Thoracic aorta (tissue), 2 donors: ENCODE measurements around the gene SERP2. TPM values are rescaled to one million over a fixed set of nuclear protein-coding genes. Genes with fewer than 3 reads are reported as not detected.

Source experiments
- ATAC-seq: fragments of 150-250 bp; one replicate; pipeline ENCODE4 v1.8.0; 2017; ENCODE audit warnings: low read depth; ENCODE audit not compliant: insufficient number of reproducible peaks, low FRiP score
- DNase-seq: peaks from one replicate; pipeline ENCODE4 v3.0.0-alpha.2; 2020; ENCODE audit warnings: low spot score
- H3K27ac ChIP-seq, 2 donors: fragments of 200-600 bp; sonication (generic); 1 replicate in 1 of 2; 2 replicates in 1 of 2; pipeline ENCODE4 v1.5.1; 2016; ENCODE audit warnings: mild to moderate bottlenecking in 2 of 2, moderate library complexity in 2 of 2
- H3K27me3 ChIP-seq: fragments of 200-600 bp; sonication (generic); replicated peaks from 2 replicates; pipeline ENCODE4 v1.6.0; 2016; ENCODE audit warnings: mild to moderate bottlenecking; ENCODE audit not compliant: insufficient read depth
- H3K36me3 ChIP-seq: fragments of 200-600 bp; sonication (generic); one replicate; pipeline ENCODE4 v1.5.1; 2016
- H3K4me1 ChIP-seq, 2 donors: fragments of 200-600 bp; sonication (generic); 1 replicate in 1 of 2; 2 replicates in 1 of 2; pipeline versions ENCODE4 v1.5.1 to v1.6.0; 2016; ENCODE audit warnings: low read depth in 2 of 2, mild to moderate bottlenecking in 1 of 2; ENCODE audit not compliant: control insufficient read depth in 1 of 2
- H3K4me3 ChIP-seq: fragments of 200-600 bp; sonication (generic); 2 replicates; pipeline ENCODE4 v1.5.1; 2016; ENCODE audit warnings: mild to moderate bottlenecking
- H3K9me3 ChIP-seq: fragments of 200-600 bp; sonication (generic); 2 replicates; pipeline ENCODE4 v1.5.1; 2016
- CTCF ChIP-seq: fragments of 200-600 bp; sonication (generic); IDR thresholded peaks from one replicate; pipeline ENCODE4 v1.5.1; 2019; ENCODE audit warnings: antibody characterized with exemption
- total RNA-seq, 2 donors: library from RNA; depleted of rRNA; stranded (reverse); fragments of >200 nt; gene quantifications; one replicate each; pipeline versions ENCODE4 v1.1.0 to v1.2.3, GENCODE V29; 2016

SERP2 gene
- total RNA-seq, 2 donors from 2014 or later, result 3.8 to 3.9 TPM

DNA sequence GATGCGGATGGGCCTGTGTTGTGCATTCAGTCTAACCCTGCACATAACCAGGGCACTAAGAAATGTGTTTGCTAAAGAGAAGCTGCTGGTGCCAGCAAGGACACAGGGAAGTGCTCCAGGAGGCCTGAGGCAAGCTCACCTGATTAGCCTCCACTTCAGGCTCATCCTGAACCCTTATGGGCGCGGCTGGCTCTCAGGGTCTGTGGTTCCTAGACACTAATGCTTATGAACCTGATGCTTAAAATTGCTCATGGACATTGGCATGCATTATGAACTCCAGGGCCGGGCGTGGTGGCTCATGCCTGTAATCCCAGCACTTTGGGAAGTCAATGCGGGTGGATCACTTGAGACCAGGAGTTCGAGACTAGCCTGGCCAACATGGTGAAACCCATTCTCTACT is 34.3 kb downstream of the SERP2 start:
- Histone ChIP-seq H3K4me3 (no peak overlapping the region), H3K27ac (no peak overlapping the region), H3K27me3 (no peaks in the 10 kb centered on the region), H3K36me3 (no peaks in the 10 kb centered on the region), H3K4me1 (peaks cover 0 to 11% of the 10 kb centered on the region in 2 donors), H3K9me3 (no peaks in the 10 kb centered on the region)
- ATAC-seq, result no peak
- TF ChIP-seq CTCF, result no peak
- no peak for DNase-seq

DNA sequence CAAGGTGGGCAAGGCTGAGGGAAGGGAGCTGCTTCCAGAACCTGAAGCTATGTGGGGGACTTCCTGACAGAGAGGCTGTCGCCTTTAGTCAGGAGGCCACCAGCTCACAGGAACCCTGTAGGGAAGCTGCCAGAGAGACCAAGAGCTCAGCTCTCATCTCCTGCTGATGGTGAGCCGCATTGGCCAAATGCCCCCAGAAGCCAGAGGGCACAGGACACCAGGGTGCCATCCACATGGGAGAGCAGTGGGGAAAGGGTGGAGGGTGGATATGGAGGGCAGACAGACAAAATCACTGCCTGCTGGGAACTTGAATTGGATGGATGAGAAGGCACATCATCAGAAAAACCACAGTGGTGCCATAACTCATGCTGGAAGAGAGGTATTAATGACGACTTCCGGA is 36.0 kb downstream of the SERP2 start:
- H3K36me3 ChIP-seq, result no peaks in the 10 kb centered on the region
- ATAC-seq, result no peak
- H3K27me3 ChIP-seq, result no peaks in the 10 kb centered on the region
- no peak overlapping the region for H3K27ac ChIP-seq
- TF ChIP-seq CTCF, result no peak
- H3K9me3 ChIP-seq, result no peaks in the 10 kb centered on the region
- no peaks in the 10 kb centered on the region for H3K4me1 ChIP-seq
- DNase-seq, result no peak
- H3K4me3 ChIP-seq, result no peak overlapping the region

GRCh38 chr13:44410328-44410859 is 36.8 kb downstream of the SERP2 start:
- Histone ChIP-seq H3K4me1 (no peaks in the 10 kb centered on the region), H3K9me3 (no peaks in the 10 kb centered on the region), H3K4me3 (no peak overlapping the region), H3K27ac (no peak overlapping the region), H3K27me3 (no peaks in the 10 kb centered on the region), H3K36me3 (no peaks in the 10 kb centered on the region)
- ATAC-seq, result no peak
- TF ChIP-seq CTCF, result no peak
- DNase-seq, result no peak

DNA sequence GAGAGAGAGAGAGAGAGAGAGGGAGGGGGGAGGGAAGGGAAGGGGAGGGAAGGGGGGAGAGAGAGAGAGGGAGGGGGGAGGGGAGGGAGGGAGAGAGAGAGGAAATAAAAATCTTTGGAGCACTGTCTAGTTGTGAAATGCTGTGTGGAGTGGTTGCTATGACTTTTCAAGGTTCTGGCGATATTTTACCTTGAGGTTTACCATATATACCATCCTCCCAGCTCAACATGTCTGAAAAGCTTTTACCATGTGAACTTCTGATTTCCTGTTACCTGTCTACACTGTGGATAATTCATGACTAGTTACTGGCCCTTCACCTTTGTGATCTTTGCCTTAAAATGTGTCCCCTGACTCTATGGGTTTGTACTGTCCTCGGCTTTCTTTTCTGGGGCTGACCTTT is 38.2 kb downstream of the SERP2 start:
- ATAC-seq (no peak), DNase-seq (no peak)
- Histone ChIP-seq H3K36me3 (no peaks in the 10 kb centered on the region), H3K9me3 (no peaks in the 10 kb centered on the region), H3K27ac (no peak overlapping the region), H3K4me3 (no peak overlapping the region), H3K4me1 (no peaks in the 10 kb centered on the region), H3K27me3 (no peaks in the 10 kb centered on the region)
- TF ChIP-seq CTCF, result no peak

GRCh38 chr13:44412346-44412935 is 38.8 kb downstream of the SERP2 start:
- Histone ChIP-seq H3K4me3 (no peak overlapping the region), H3K27ac (no peak overlapping the region), H3K9me3 (no peaks in the 10 kb centered on the region), H3K36me3 (no peaks in the 10 kb centered on the region), H3K27me3 (no peaks in the 10 kb centered on the region), H3K4me1 (no peaks in the 10 kb centered on the region)
- no peak for TF ChIP-seq CTCF
- no peak for DNase-seq
- no peak for ATAC-seq
